ENCODE data around the gene HINFP. TPM values are rescaled to one million over a fixed set of nuclear protein-coding genes. Genes with fewer than 3 reads are reported as not detected.

HINFP gene
- total and polyA plus RNA-seq, 9 of the 15 experiments (the other 6 are each of a cell fraction or from before 2014, with no cell fraction given), result 13.8 to 34.1 (median 22.5) TPM

DNA sequence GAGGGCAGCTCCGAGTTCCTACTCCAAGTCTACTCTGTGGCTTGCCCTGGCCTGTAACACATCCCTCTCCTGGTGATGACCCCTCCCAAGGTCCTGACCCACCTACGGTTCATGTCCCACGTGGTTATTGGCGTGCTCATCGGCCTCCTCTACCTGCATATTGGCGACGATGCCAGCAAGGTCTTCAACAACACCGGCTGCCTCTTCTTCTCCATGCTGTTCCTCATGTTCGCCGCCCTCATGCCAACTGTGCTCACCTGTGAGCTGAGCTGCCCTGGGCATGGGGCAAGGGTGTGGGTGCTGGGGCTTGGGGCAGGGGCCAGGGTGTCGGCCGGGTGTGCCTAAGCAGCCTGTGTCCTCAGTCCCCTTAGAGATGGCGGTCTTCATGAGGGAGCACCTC is 37.1 kb downstream of the HINFP start (continued):
- TF ChIP-seq, protein P1, sequence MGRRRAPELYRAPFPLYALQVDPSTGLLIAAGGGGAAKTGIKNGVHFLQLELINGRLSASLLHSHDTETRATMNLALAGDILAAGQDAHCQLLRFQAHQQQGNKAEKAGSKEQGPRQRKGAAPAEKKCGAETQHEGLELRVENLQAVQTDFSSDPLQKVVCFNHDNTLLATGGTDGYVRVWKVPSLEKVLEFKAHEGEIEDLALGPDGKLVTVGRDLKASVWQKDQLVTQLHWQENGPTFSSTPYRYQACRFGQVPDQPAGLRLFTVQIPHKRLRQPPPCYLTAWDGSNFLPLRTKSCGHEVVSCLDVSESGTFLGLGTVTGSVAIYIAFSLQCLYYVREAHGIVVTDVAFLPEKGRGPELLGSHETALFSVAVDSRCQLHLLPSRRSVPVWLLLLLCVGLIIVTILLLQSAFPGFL (CRISPR knock-in tag; IDR thresholded peaks at IDR 0.05), result no peak
- TF ChIP-seq CTBP1 (IDR thresholded peaks at IDR 0.05; ENCODE audit: borderline replicate concordance) (no peak), POLR3G (IDR thresholded peaks at IDR 0.05; ENCODE audit: extremely low read depth, insufficient read length, insufficient replicate concordance) (no peak)

DNA sequence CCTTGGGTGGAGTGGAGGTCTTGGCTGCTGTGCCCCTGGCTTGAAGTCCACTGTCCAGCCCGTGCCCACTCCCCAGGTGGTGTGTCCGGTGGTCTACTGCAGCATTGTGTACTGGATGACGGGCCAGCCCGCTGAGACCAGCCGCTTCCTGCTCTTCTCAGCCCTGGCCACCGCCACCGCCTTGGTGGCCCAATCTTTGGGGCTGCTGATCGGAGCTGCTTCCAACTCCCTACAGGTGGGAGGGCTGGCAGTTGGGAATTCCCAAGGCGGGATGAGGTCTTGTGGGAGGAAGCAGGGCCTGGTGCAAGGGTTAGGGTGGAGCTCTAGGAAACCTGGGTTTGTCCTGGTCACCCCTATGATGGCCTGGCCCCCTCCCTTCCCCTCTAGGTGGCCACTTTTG is 38.8 kb downstream of the HINFP start:
- no peaks in the 10 kb centered on the region for H3K9me3 ChIP-seq (replicated peaks; ENCODE audit: control insufficient read depth, insufficient read depth, low read depth, low read length)
- in situ Hi-C loops (cut with MboI) (no loop called here), intact Hi-C loops (cut with micrococcal nuclease) (no loop called here)
- H4K20me1 ChIP-seq (replicated peaks; ENCODE audit: control insufficient read depth, insufficient read depth, low read length), result no peaks in the 10 kb centered on the region
- H3K79me2 ChIP-seq (ENCODE audit: control insufficient read depth, insufficient read depth, low read length), result no peaks in the 10 kb centered on the region
- no peaks in the 10 kb centered on the region for H3K36me3 ChIP-seq (ENCODE audit: control insufficient read depth, insufficient read depth, low read length)
- FAIRE-seq, result no peak
- no peak overlapping the region for H3K4me3 ChIP-seq
- BruUV-seq (replicated peaks), result no TSS peak
- no peak overlapping the region for H3K27ac ChIP-seq (ENCODE audit: extremely low read depth, low read depth, low read length)
- 7% methylated on average over 9 of the region's 9 CpGs for WGBS (ENCODE audit: insufficient coverage, low coverage, missing lambda C conversion rate)
- ATAC-seq, result no peak
- no peak for DNase-seq (ENCODE audit: extremely low read depth in 1 of 4, low spot score in 3 of 4)
- H3K4me2 ChIP-seq (ENCODE audit: insufficient read depth, low read length), result no peak overlapping the region
- H2AFZ ChIP-seq (ENCODE audit: low read depth, low read length), result no peak overlapping the region
- H3K9me1 ChIP-seq (ENCODE audit: control insufficient read depth, insufficient read depth, low read length), result no peaks in the 10 kb centered on the region
- H3K4me1 ChIP-seq (replicated peaks in 1 of 2; ENCODE audit: control insufficient read depth in 2 of 2, insufficient read depth in 2 of 2, low read length in 2 of 2), result peaks cover 13 to 15% of the 10 kb centered on the region in 2 experiments; a peak in 4 of 5 replicates
- ChIA-PET POLR2A (interaction anchor here (0.6 to 0.9 kb wide), 2 partner anchors 11 to 75 kb away, joined by 3 to 4 read pairs; no protein-coding TSS in a partner anchor), CTCF (ENCODE audit: low intra/inter-chr PET ratio) (no interaction called here)
- no peak overlapping the region for H3K9ac ChIP-seq (ENCODE audit: insufficient read depth in 1 of 2, low read depth in 2 of 2, low read length in 2 of 2)
- TF ChIP-seq, protein P2, sequence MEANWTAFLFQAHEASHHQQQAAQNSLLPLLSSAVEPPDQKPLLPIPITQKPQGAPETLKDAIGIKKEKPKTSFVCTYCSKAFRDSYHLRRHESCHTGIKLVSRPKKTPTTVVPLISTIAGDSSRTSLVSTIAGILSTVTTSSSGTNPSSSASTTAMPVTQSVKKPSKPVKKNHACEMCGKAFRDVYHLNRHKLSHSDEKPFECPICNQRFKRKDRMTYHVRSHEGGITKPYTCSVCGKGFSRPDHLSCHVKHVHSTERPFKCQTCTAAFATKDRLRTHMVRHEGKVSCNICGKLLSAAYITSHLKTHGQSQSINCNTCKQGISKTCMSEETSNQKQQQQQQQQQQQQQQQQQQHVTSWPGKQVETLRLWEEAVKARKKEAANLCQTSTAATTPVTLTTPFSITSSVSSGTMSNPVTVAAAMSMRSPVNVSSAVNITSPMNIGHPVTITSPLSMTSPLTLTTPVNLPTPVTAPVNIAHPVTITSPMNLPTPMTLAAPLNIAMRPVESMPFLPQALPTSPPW (CRISPR knock-in tag; IDR thresholded peaks at IDR 0.05), result no peak
- peaks cover 4 to 51% of the 10 kb centered on the region in 2 experiments; a peak in 4 of 5 replicates for H3K27me3 ChIP-seq (ENCODE audit: control insufficient read depth in 2 of 2, insufficient read depth in 2 of 2, low read length in 2 of 2)
